Hepatocyte (in vitro differentiated cells): ENCODE data around the gene LYZ.

Experiments
- EZH2 ChIP-seq: fragments of 200-600 bp; sonication (generic); IDR thresholded peaks from 2 replicates; pipeline ENCODE4 v1.6.1; 2016; ENCODE audit warnings: antibody characterized with exemption, mild to moderate bottlenecking, borderline replicate concordance
- TF ChIP-seq, protein P1 (sequence below): fragments of 200-600 bp; sonication (generic); IDR thresholded peaks from 2 replicates; pipeline ENCODE4 v1.5.1; 2016; ENCODE audit warnings: antibody characterized with exemption, mild to moderate bottlenecking; ENCODE audit not compliant: poor library complexity

DNA sequence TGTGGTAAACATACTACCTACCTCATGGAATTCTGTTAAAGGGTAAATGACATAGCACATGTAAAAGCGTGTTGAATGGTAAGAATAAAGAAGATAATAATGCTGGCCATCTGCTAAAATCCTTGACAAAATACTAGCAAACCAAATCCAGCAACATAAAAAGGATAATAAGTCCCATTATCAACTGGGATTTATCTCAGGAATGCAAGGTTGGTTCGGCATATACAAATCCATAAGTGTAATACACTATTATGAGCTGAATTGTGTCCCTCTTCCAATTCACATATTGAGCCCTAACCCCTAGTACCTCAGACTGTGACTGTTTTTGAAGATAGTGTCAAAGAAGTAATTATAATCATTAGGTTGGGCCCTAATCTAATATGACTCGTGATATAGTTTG lies 48.8 kb downstream of the LYZ start:
- TF ChIP-seq, protein P1, sequence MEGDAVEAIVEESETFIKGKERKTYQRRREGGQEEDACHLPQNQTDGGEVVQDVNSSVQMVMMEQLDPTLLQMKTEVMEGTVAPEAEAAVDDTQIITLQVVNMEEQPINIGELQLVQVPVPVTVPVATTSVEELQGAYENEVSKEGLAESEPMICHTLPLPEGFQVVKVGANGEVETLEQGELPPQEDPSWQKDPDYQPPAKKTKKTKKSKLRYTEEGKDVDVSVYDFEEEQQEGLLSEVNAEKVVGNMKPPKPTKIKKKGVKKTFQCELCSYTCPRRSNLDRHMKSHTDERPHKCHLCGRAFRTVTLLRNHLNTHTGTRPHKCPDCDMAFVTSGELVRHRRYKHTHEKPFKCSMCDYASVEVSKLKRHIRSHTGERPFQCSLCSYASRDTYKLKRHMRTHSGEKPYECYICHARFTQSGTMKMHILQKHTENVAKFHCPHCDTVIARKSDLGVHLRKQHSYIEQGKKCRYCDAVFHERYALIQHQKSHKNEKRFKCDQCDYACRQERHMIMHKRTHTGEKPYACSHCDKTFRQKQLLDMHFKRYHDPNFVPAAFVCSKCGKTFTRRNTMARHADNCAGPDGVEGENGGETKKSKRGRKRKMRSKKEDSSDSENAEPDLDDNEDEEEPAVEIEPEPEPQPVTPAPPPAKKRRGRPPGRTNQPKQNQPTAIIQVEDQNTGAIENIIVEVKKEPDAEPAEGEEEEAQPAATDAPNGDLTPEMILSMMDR = no peak
- no peak for TF ChIP-seq EZH2
